Fibroblast of skin of back (primary cell): Measurements from ENCODE around the gene PRODH. TPM values are rescaled to one million over a fixed set of nuclear protein-coding genes. Genes with fewer than 3 reads are reported as not detected.
"Not testable (repeated sequence)": the region's sequence is repeated elsewhere in the genome, so short reads cannot be mapped to it uniquely, and the experiment has no call there.

Source experiments
- DNase-seq: peaks from one replicate; pipeline ENCODE4 v3.0.0-alpha.2; 2013
- polyA plus RNA-seq, 2 experiments: library from polyadenylated mRNA; unstranded; fragments of 120-200 nt; gene quantifications; one replicate each; pipeline ENCODE4 v1.2.1, GENCODE V29; 2013; ENCODE audit not compliant: insufficient read length in 2 of 2

PRODH gene, protein sequence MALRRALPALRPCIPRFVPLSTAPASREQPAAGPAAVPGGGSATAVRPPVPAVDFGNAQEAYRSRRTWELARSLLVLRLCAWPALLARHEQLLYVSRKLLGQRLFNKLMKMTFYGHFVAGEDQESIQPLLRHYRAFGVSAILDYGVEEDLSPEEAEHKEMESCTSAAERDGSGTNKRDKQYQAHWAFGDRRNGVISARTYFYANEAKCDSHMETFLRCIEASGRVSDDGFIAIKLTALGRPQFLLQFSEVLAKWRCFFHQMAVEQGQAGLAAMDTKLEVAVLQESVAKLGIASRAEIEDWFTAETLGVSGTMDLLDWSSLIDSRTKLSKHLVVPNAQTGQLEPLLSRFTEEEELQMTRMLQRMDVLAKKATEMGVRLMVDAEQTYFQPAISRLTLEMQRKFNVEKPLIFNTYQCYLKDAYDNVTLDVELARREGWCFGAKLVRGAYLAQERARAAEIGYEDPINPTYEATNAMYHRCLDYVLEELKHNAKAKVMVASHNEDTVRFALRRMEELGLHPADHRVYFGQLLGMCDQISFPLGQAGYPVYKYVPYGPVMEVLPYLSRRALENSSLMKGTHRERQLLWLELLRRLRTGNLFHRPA
- 0.11 TPM for polyA plus RNA-seq (2013, experiment 1 of 2; ENCODE audit: insufficient read length)
- 0.08 TPM for polyA plus RNA-seq (2013, experiment 2 of 2; ENCODE audit: insufficient read length)

GRCh38 chr22:18935889-18936529 is at the start of gene PRODH:
PRODH (minus strand) TSS chr22:18936293; CDS start chr22:18936287, 6 bp downstream.
- no peak for DNase-seq

DNA sequence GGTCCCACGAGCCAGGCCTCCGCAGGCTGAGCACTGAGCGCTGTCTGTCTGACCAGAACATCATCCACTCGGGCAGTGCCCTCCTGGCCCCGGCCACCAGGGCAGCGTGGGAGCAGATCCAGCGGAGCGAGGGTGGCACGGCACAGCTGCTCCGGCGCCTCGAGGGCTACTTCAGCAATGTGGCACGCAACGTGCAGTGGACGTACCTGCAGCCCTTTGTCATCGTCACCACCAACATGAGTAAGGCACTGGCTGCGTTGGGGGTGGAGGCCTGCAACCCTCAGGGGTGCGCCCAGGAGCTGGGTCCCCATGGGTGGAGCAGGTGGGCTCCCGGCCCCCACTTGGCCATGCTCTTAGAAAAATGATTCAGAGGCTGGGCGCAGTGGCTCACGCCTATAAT is 49.7 kb upstream of the PRODH start:
- DNase-seq: no peak

- no peak for DNase-seq
Observed at GRCh38 chr22:18984564-18984963, 48.5 kb upstream of the PRODH start.

DNA sequence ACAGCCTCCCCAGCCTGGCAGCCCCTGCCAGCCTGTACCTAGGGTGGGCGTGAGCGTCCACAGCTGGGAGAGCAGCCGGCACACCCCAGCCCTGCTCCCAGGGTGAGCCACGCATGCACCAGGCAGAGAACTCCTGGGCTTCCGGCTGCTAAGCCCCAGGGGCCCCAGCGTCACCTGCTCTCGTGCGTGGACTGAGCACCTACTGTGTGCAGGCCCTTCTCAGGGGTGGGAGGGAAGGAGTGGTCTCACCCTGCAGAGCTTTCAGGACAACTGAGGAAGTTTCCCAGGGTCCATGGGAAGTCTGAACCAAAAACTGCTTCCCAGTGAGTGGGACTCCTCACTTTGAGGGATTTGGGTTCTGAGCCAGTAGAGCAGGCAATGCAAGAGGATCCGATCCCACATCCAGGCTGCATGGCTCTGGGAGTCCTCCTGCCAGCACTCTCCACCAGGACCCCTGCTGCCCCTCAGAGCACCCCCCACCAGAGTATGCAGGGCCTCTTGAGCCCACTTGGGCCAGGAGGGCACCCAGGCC is 47.1 kb upstream of the PRODH start:
- no peak for DNase-seq

GRCh38 chr22:18980829-18981228 is 44.7 kb upstream of the PRODH start:
- DNase-seq: no peak

DNA sequence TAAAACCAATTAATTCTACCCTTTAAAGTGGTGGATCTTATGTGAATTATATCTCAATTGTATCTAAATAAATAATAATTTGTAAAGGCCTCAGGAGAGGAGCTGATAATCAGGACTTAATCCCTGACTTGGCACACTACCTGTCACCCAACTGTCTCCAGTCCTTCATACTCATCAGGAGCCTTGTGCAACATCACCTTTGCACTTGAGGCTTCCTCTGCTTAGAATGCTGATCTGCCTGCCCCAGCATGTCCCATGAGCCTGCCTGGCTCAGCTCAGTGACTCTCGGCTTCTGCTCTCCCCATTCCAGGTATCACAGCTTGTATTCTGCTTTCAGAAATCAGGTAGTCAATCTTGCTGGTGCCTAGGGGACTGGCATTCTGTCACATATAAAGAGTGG is 43.9 kb upstream of the PRODH start:
- no peak for DNase-seq

DNA sequence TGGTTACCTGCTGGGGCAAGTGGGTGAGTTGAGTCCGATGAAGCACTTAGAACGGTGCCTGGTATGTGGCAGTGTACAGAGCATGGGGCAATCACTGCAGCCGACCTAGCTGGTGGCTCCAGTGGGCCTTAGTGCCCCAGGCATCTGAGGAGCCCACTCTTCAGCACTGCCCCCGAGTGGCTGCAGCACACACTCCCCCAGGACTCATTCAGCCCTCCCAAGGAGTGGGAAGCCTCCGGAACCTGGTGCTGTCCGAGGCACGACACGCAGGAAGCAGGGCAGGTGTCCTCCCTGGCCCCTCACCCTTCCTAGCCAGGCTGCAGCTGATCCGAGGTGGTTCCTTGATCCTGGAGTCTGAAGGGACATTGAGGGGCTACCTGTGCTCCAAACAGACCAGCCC is 42.4 kb upstream of the PRODH start:
- DNase-seq: no peak

DNA sequence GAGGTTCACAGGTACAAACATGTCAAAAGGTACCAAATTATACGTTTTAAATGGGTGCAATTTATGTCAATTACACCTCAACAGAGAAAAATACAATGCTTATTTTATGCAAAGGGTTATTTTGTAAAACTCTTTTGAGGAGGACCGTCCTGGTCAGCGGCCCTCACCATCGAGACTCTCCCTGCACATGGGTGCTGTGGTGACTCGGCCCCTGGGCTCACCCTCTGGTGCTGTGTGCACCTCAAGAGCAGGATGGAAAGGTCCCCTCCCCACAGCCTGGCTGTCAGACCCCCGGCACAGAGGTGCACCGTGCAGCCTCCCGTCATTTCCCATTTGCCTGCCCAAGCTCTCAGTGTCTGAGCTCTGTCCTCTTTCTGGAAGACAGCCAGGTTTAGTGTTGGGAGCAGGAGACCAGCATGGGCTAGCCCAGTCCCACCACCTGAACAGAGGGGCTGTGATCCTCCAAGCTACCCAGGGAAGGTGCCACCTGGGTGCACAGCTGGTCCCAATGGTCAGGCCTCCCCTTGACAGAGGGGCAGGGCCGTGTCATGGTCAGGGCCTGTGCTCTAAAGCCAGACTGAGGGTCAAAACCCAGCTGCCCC is 41.8 kb upstream of the PRODH start:
- DNase-seq: no peak

- DNase-seq: no peak
Observed at GRCh38 chr22:18976197-18976751, 40.2 kb upstream of the PRODH start.

- no peak for DNase-seq
Observed at GRCh38 chr22:18975434-18976196, 39.5 kb upstream of the PRODH start.

DNA sequence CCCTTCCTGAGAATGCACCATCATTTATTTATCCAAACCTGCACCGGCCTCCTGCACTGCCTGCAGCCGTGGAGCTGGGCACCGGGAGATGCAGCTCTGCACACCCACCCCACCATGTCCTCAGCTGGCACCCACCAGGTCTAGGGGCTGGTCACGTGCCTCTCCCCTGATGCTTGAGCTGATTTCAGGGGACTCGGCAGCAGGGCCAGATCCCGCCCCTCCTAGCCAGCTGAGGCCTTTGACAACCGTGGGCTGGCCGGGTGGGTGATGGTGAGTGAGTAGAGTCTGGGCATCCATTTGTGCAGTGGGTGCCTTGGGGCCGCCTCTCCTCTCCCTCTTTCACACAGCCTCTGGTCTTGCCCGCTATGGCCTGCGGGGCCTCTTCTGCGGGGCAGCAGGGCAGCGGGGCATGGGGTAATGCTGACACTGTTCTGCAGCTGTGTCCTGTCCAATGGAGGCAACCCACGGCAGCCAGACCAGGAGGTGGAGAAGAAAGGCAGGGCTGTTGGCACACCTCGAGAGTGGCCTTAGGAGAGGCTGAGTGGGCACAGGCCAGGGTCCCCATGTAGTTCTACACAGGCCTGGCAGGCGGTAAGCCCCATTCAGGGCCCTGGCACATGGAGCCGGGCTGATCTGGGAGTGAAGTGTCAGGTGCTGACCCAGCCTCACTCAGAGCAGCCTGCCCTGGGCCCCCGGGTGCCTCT is 38.5 kb upstream of the PRODH start:
- DNase-seq: no peak

- DNase-seq: no peak
Observed at GRCh38 chr22:18973264-18974031, 37.4 kb upstream of the PRODH start.

DNA sequence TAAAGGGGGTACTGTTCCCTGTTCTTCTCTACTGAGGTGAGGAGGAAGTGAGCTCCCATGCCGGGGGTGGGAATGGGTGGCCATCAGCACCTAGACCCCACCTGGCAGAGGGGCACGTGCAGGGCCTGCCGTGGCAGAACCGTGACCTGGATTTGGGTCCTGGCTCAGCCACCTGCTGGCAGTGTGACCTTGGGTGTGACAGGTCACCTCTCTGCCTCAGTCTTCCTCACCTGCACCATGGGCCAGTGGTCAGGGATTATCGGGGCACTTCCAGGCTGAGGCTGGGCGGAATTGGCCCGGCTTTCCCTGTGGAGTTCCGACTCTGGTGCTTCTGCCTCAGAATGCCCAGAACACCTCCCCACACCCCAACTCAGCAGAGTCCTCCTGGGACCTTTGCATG is 36.5 kb upstream of the PRODH start:
- not testable (repeated sequence) for DNase-seq

DNA sequence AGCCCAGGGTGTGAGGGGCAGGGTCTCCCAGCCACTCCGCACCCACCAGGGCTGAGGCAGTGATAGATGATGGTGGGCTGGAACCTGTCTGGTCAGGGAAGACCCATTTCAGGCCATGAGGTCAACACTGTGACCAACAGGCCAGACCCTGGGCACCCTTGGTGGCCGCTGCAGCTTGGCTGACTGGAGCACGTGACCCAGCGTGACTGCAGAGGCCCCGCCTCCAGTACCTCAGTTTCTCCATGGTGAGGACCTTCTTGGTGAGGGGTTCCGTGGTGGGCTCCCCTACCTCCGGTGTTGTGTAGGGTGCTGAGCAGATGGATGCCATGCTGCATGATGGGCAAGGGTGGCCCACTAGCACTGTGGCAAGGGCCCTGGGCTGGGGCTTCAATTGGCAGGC is 35.9 kb upstream of the PRODH start:
- not testable (repeated sequence) for DNase-seq

GRCh38 chr22:18971321-18971751 is 35.2 kb upstream of the PRODH start:
- DNase-seq: no peak

DNA sequence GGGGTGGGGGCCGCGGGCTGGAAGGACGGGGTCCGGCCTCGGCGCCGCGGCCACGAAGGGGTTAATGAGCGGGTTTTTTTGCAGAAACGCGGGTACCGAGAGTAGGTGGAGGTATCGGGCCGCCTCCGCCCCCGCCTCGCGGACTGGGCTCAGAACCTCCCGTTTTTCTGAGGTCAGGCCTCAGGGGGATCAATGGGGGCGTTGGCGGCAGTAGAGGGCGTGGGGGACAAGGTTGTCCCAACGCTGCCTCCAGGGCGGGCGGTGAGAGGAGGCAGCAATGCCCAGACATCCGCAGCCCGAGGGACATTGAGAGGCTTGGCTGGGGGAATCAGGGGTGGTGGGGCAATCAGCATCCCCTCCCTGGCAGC is 34.8 kb upstream of the PRODH start:
- DNase-seq: no peak

DNA sequence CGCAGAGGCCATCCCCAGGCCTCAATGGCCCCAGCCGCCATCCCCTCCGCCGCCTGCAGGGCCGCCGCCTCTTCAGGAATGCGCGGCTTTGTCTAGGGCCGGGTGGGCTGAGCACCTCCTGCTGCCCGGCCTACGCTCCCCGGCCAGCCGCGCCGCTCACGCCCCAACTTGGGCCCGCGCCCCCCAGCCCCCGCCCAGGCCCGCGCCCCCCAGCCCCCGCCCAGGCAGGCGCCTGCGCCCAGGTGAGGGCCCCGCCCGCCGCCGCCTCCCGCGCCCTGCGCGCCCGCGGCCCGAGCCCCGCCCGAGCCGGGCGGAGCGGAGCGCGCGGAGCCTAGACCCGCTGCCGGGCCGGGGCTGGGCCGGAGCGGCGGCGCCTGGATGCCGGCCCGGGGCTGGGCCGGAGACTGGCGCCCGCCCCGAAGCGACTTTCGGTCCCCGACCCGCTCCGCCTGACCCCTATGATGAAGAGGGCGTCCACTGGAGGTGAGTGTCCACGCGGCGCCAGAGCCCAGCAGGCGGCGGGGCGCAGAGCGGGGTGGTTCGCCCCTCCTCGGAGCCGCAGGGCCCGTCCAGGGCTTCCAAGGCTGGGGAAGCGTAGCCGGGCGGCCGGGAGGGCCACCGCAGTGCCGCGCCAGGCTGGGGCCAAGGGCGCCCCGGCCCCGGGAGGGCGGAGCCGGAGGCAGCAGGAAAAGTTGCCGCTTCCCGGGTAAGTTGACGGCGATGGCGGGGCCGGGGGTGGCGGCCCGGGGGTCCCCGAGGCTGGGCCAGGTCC is 34.3 kb upstream of the PRODH start:
- DNase-seq: peak; percentile 10

GRCh38 chr22:18969158-18969942 is 33.3 kb upstream of the PRODH start:
- DNase-seq: not testable (repeated sequence)
